Naive B cell (primary cell): Measurements from ENCODE around the gene HAS3. TPM values are rescaled to one million over a fixed set of nuclear protein-coding genes. Genes with fewer than 3 reads are reported as not detected.

Source experiments
- ATAC-seq, 2 donors: fragments of 150-1000 bp; cut with Tn5 transposase; 2 replicates each; pipeline ENCODE4 v1.10.0; 2021; ENCODE audit warnings: low read depth in 2 of 2, mild to moderate bottlenecking in 2 of 2, moderate library complexity in 2 of 2
- DNase-seq: peaks from one replicate; pipeline ENCODE4 v3.0.0; 2022
- H3K27ac Mint-ChIP-seq, 6 donors: one replicate each; pipeline ENCODE4 v1.8.0; 2020 to 2022; ENCODE audit warnings: mild to moderate bottlenecking in 6 of 6, mixed read lengths in 6 of 6, moderate library complexity in 5 of 6, inconsistent platforms in 2 of 6
- H3K27me3 Mint-ChIP-seq, 3 donors: one replicate each; pipeline ENCODE4 v1.8.0; 2021 to 2022; ENCODE audit warnings: mixed read lengths in 3 of 3, mild to moderate bottlenecking in 1 of 3
- H3K36me3 Mint-ChIP-seq, 2 donors: one replicate each; pipeline ENCODE4 v1.8.0; 2020 to 2022; ENCODE audit warnings: mixed read lengths in 2 of 2, inconsistent platforms in 1 of 2, mild to moderate bottlenecking in 1 of 2
- H3K4me1 Mint-ChIP-seq, 3 donors: one replicate each; pipeline ENCODE4 v1.8.0; 2020 to 2022; ENCODE audit warnings: mixed read lengths in 3 of 3, inconsistent platforms in 1 of 3, mild to moderate bottlenecking in 1 of 3, moderate library complexity in 1 of 3
- H3K4me3 Mint-ChIP-seq, 8 donors: one replicate each; pipeline ENCODE4 v1.8.0; 2020 to 2022; ENCODE audit warnings: mild to moderate bottlenecking in 8 of 8, mixed read lengths in 8 of 8, moderate library complexity in 8 of 8, inconsistent platforms in 2 of 8
- H3K9me3 Mint-ChIP-seq, 7 donors: one replicate each; pipeline ENCODE4 v1.8.0; 2020 to 2022; ENCODE audit warnings: mixed read lengths in 7 of 7, mild to moderate bottlenecking in 5 of 7, inconsistent platforms in 2 of 7, moderate library complexity in 1 of 7
- polyA plus RNA-seq, 6 donors: library from polyadenylated mRNA; unstranded; fragments of 300-500 nt; fragmentation: Illumina TruSeq; gene quantifications; one replicate each; pipeline ENCODE4 v1.2.3, GENCODE V29; 2021; ENCODE audit warnings: low read depth in 6 of 6

The HAS3 gene
- polyA plus RNA-seq, 6 donors from 2014 or later, result 0.08 to 0.48 (median 0.28) TPM; not detected in 2

- Mint-ChIP-seq H3K9me3 (no peaks in the 10 kb centered on the region), H3K27me3 (no peaks in the 10 kb centered on the region), H3K36me3 (peaks cover 0 to 8% of the 10 kb centered on the region in 2 donors), H3K27ac (no peak overlapping the region), H3K4me3 (no peak overlapping the region), H3K4me1 (peaks cover 0 to 4% (median 0%) of the 10 kb centered on the region in 3 donors)
- no peak for DNase-seq
- no peak for ATAC-seq
Measured at GRCh38 chr16:69078073-69078472, 27.4 kb upstream of the HAS3 start.

- Mint-ChIP-seq H3K27ac (no peak overlapping the region), H3K9me3 (no peaks in the 10 kb centered on the region), H3K4me3 (no peak overlapping the region), H3K4me1 (peaks cover 0 to 4% (median 0%) of the 10 kb centered on the region in 3 donors), H3K27me3 (no peaks in the 10 kb centered on the region), H3K36me3 (peaks cover 0 to 16% of the 10 kb centered on the region in 2 donors)
- no peak for ATAC-seq
- DNase-seq, result no peak
Measured at GRCh38 chr16:69079697-69080096, 25.8 kb upstream of the HAS3 start.

- DNase-seq (no peak), ATAC-seq (no peak)
- no peak overlapping the region for H3K4me3 Mint-ChIP-seq
- peaks cover 0 to under 1% (median 0%) of the 10 kb centered on the region in 3 donors for H3K4me1 Mint-ChIP-seq
- peak overlapping the region in 1 of 6 donors; percentile 67 for H3K27ac Mint-ChIP-seq
- no peaks in the 10 kb centered on the region for H3K27me3 Mint-ChIP-seq
- H3K9me3 Mint-ChIP-seq, result no peaks in the 10 kb centered on the region
- peaks cover 7 to 21% of the 10 kb centered on the region in 2 donors for H3K36me3 Mint-ChIP-seq
Measured at GRCh38 chr16:69083306-69083941, 22.0 kb upstream of the HAS3 start.

- H3K36me3 Mint-ChIP-seq, result peaks cover 7 to 18% of the 10 kb centered on the region in 2 donors
- no peaks in the 10 kb centered on the region for H3K4me1 Mint-ChIP-seq
- no peak for DNase-seq
- no peaks in the 10 kb centered on the region for H3K27me3 Mint-ChIP-seq
- H3K27ac Mint-ChIP-seq, result no peak overlapping the region
- ATAC-seq, result no peak
- no peak overlapping the region for H3K4me3 Mint-ChIP-seq
- no peaks in the 10 kb centered on the region for H3K9me3 Mint-ChIP-seq
Measured at GRCh38 chr16:69084289-69084688, 21.2 kb upstream of the HAS3 start.

- Mint-ChIP-seq H3K4me1 (no peaks in the 10 kb centered on the region), H3K36me3 (peaks cover 7 to 18% of the 10 kb centered on the region in 2 donors), H3K9me3 (no peaks in the 10 kb centered on the region), H3K4me3 (no peak overlapping the region), H3K27ac (peak overlapping the region in 2 of 6 donors; percentile 47 to 59), H3K27me3 (no peaks in the 10 kb centered on the region)
- DNase-seq (no peak), ATAC-seq (no peak)
Measured at GRCh38 chr16:69085032-69085695, 20.3 kb upstream of the HAS3 start.

GRCh38 chr16:69087161-69087581 lies 18.3 kb upstream of the HAS3 start:
- Mint-ChIP-seq H3K27ac (peak overlapping the region in 1 of 6 donors; percentile 8), H3K4me3 (no peak overlapping the region), H3K27me3 (no peaks in the 10 kb centered on the region), H3K36me3 (peaks cover 7 to 18% of the 10 kb centered on the region in 2 donors), H3K9me3 (no peaks in the 10 kb centered on the region), H3K4me1 (no peaks in the 10 kb centered on the region)
- ATAC-seq (no peak), DNase-seq (no peak)

- no peaks in the 10 kb centered on the region for H3K9me3 Mint-ChIP-seq
- H3K27ac Mint-ChIP-seq, result peak overlapping the region in 1 of 6 donors; percentile 55
- no peaks in the 10 kb centered on the region for H3K27me3 Mint-ChIP-seq
- H3K36me3 Mint-ChIP-seq, result peaks cover 7 to 15% of the 10 kb centered on the region in 2 donors
- H3K4me1 Mint-ChIP-seq, result no peaks in the 10 kb centered on the region
- no peak overlapping the region for H3K4me3 Mint-ChIP-seq
- ATAC-seq, result no peak
- DNase-seq, result no peak
Measured at GRCh38 chr16:69088684-69089083, 16.8 kb upstream of the HAS3 start.

GRCh38 chr16:69089091-69089910 lies 16.2 kb upstream of the HAS3 start:
- DNase-seq, result no peak
- no peaks in the 10 kb centered on the region for H3K9me3 Mint-ChIP-seq
- H3K4me1 Mint-ChIP-seq, result peaks cover 0 to 3% (median under 1%) of the 10 kb centered on the region in 3 donors
- peaks cover 7 to 10% of the 10 kb centered on the region in 2 donors for H3K36me3 Mint-ChIP-seq
- no peaks in the 10 kb centered on the region for H3K27me3 Mint-ChIP-seq
- H3K4me3 Mint-ChIP-seq, result no peak overlapping the region
- no peak for ATAC-seq
- peak overlapping the region in 3 of 6 donors; percentile 52 to 66 (median 55) for H3K27ac Mint-ChIP-seq

GRCh38 chr16:69093974-69094373 lies 11.5 kb upstream of the HAS3 start:
- no peaks in the 10 kb centered on the region for H3K27me3 Mint-ChIP-seq
- H3K36me3 Mint-ChIP-seq, result no peaks in the 10 kb centered on the region
- no peak overlapping the region for H3K27ac Mint-ChIP-seq
- H3K9me3 Mint-ChIP-seq, result no peaks in the 10 kb centered on the region
- H3K4me3 Mint-ChIP-seq, result no peak overlapping the region
- ATAC-seq (no peak), DNase-seq (no peak)
- peaks cover 0 to 8% (median 6%) of the 10 kb centered on the region in 3 donors for H3K4me1 Mint-ChIP-seq

- Mint-ChIP-seq H3K27me3 (no peaks in the 10 kb centered on the region), H3K27ac (no peak overlapping the region), H3K36me3 (no peaks in the 10 kb centered on the region), H3K4me3 (no peak overlapping the region), H3K4me1 (peaks cover 0 to 8% (median 6%) of the 10 kb centered on the region in 3 donors), H3K9me3 (no peaks in the 10 kb centered on the region)
- DNase-seq (no peak), ATAC-seq (no peak)
Measured at GRCh38 chr16:69094501-69094900, 11.0 kb upstream of the HAS3 start.

- no peak for DNase-seq
- Mint-ChIP-seq H3K27ac (no peak overlapping the region), H3K27me3 (no peaks in the 10 kb centered on the region), H3K36me3 (no peaks in the 10 kb centered on the region), H3K4me1 (peaks cover 0 to 8% (median 6%) of the 10 kb centered on the region in 3 donors), H3K9me3 (no peaks in the 10 kb centered on the region), H3K4me3 (no peak overlapping the region)
- no peak for ATAC-seq
Measured at GRCh38 chr16:69095193-69095592, 10.3 kb upstream of the HAS3 start.

- Mint-ChIP-seq H3K27ac (peak overlapping the region in 1 of 6 donors; percentile 86), H3K4me3 (no peak overlapping the region), H3K36me3 (no peaks in the 10 kb centered on the region), H3K4me1 (peaks cover 1 to 4% (median 2%) of the 10 kb centered on the region in 3 donors), H3K27me3 (peaks cover 5 to 30% (median 25%) of the 10 kb centered on the region in 3 donors), H3K9me3 (no peaks in the 10 kb centered on the region)
- DNase-seq (no peak), ATAC-seq (no peak)
Measured at GRCh38 chr16:69100071-69100691, 5.3 kb upstream of the HAS3 start.
